Measurements from ENCODE around the gene ZBTB47. TPM values are rescaled to one million over a fixed set of nuclear protein-coding genes. Genes with fewer than 3 reads are reported as not detected.

Gene ZBTB47
- total and polyA plus RNA-seq, 2 experiments from 2014 or later = 0.48 to 2.8 TPM

DNA sequence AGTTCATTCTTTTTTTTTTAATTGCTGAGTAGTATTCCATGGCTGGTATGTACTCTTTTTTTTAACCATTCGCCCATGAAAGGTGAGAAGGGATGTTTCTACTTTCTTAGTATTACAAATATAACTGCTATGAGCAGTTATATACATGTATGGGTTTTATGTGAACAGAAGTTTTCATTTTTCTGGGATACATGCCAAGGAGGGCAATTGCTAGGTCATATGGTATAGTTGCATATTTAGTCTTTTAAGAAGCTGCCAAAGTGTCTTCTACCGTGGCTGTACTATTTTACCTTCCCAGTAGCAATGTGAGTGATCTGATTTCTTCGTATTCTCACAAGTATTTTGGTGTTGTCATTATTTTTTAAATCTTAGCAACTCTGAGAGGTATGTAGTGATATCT lies 20.6 kb downstream of the ZBTB47 start:
- DNase-seq (ENCODE audit: low spot score) (no peak), ATAC-seq (no peak)
- Histone ChIP-seq H3K36me3 (ENCODE audit: insufficient read depth) (no peaks in the 10 kb centered on the region), H3K27me3 (ENCODE audit: insufficient read depth) (no peaks in the 10 kb centered on the region), H3K79me2 (replicated peaks; ENCODE audit: insufficient read depth) (no peaks in the 10 kb centered on the region), H3F3A (replicated peaks; ENCODE audit: low read depth) (no peaks in the 10 kb centered on the region), H3K9me2 (ENCODE audit: insufficient read depth) (0 out of 2 replicates have a peak, but pooled peaks cover 9% of the 10 kb centered on the region), H2AFZ (no peak overlapping the region), H3K4me3 (no peak overlapping the region), H3K4me1 (ENCODE audit: insufficient read depth) (no peaks in the 10 kb centered on the region), H4K20me1 (replicated peaks; ENCODE audit: insufficient read depth) (no peaks in the 10 kb centered on the region), H3K4me2 (no peak overlapping the region), H3K27ac (ENCODE audit: low read depth) (no peak overlapping the region)
- Mint-ChIP-seq H3K4me1 (peaks cover 2% of the 10 kb centered on the region; the same call in 2 of the 3 replicates), H3K9me3 (peaks cover 12% of the 10 kb centered on the region; the same call in 1 of the 3 replicates), H3K36me3 (ENCODE audit: low read depth) (no peaks in the 10 kb centered on the region), H3K27ac (no peak overlapping the region), H3K4me3 (no peak overlapping the region), H3K27me3 (ENCODE audit: insufficient read depth, low read depth, poor library complexity) (no peaks in the 10 kb centered on the region)
- TF ChIP-seq, protein P1, sequence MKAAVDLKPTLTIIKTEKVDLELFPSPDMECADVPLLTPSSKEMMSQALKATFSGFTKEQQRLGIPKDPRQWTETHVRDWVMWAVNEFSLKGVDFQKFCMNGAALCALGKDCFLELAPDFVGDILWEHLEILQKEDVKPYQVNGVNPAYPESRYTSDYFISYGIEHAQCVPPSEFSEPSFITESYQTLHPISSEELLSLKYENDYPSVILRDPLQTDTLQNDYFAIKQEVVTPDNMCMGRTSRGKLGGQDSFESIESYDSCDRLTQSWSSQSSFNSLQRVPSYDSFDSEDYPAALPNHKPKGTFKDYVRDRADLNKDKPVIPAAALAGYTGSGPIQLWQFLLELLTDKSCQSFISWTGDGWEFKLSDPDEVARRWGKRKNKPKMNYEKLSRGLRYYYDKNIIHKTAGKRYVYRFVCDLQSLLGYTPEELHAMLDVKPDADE (IDR thresholded peaks at IDR 0.05) = no peak
- TF ChIP-seq, protein P2, sequence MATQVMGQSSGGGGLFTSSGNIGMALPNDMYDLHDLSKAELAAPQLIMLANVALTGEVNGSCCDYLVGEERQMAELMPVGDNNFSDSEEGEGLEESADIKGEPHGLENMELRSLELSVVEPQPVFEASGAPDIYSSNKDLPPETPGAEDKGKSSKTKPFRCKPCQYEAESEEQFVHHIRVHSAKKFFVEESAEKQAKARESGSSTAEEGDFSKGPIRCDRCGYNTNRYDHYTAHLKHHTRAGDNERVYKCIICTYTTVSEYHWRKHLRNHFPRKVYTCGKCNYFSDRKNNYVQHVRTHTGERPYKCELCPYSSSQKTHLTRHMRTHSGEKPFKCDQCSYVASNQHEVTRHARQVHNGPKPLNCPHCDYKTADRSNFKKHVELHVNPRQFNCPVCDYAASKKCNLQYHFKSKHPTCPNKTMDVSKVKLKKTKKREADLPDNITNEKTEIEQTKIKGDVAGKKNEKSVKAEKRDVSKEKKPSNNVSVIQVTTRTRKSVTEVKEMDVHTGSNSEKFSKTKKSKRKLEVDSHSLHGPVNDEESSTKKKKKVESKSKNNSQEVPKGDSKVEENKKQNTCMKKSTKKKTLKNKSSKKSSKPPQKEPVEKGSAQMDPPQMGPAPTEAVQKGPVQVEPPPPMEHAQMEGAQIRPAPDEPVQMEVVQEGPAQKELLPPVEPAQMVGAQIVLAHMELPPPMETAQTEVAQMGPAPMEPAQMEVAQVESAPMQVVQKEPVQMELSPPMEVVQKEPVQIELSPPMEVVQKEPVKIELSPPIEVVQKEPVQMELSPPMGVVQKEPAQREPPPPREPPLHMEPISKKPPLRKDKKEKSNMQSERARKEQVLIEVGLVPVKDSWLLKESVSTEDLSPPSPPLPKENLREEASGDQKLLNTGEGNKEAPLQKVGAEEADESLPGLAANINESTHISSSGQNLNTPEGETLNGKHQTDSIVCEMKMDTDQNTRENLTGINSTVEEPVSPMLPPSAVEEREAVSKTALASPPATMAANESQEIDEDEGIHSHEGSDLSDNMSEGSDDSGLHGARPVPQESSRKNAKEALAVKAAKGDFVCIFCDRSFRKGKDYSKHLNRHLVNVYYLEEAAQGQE (IDR thresholded peaks at IDR 0.05; ENCODE audit: unreplicated experiment) = no peak
- TF ChIP-seq NANOG (IDR thresholded peaks at IDR 0.05; ENCODE audit: borderline replicate concordance) (no peak), POLR2AphosphoS5 (IDR thresholded peaks at IDR 0.05; ENCODE audit: low read depth) (no peak), EZH2phosphoT487 (IDR thresholded peaks at IDR 0.05; ENCODE audit: unreplicated experiment) (no peak), ZNF114 (CRISPR knock-in tag; IDR thresholded peaks at IDR 0.05) (no peak), ZNF331 (CRISPR knock-in tag; IDR thresholded peaks at IDR 0.05; ENCODE audit: low read depth) (no peak), STAT1 (IDR thresholded peaks at IDR 0.05; ENCODE audit: unreplicated experiment) (no peak), EZH2 (IDR thresholded peaks at IDR 0.05; ENCODE audit: low read depth, unreplicated experiment) (no peak), JUNB (IDR thresholded peaks at IDR 0.05; ENCODE audit: unreplicated experiment) (no peak), CREB1 (CRISPR knock-in tag; IDR thresholded peaks at IDR 0.05; ENCODE audit: low read depth) (no peak)
- TF ChIP-seq, protein P3, sequence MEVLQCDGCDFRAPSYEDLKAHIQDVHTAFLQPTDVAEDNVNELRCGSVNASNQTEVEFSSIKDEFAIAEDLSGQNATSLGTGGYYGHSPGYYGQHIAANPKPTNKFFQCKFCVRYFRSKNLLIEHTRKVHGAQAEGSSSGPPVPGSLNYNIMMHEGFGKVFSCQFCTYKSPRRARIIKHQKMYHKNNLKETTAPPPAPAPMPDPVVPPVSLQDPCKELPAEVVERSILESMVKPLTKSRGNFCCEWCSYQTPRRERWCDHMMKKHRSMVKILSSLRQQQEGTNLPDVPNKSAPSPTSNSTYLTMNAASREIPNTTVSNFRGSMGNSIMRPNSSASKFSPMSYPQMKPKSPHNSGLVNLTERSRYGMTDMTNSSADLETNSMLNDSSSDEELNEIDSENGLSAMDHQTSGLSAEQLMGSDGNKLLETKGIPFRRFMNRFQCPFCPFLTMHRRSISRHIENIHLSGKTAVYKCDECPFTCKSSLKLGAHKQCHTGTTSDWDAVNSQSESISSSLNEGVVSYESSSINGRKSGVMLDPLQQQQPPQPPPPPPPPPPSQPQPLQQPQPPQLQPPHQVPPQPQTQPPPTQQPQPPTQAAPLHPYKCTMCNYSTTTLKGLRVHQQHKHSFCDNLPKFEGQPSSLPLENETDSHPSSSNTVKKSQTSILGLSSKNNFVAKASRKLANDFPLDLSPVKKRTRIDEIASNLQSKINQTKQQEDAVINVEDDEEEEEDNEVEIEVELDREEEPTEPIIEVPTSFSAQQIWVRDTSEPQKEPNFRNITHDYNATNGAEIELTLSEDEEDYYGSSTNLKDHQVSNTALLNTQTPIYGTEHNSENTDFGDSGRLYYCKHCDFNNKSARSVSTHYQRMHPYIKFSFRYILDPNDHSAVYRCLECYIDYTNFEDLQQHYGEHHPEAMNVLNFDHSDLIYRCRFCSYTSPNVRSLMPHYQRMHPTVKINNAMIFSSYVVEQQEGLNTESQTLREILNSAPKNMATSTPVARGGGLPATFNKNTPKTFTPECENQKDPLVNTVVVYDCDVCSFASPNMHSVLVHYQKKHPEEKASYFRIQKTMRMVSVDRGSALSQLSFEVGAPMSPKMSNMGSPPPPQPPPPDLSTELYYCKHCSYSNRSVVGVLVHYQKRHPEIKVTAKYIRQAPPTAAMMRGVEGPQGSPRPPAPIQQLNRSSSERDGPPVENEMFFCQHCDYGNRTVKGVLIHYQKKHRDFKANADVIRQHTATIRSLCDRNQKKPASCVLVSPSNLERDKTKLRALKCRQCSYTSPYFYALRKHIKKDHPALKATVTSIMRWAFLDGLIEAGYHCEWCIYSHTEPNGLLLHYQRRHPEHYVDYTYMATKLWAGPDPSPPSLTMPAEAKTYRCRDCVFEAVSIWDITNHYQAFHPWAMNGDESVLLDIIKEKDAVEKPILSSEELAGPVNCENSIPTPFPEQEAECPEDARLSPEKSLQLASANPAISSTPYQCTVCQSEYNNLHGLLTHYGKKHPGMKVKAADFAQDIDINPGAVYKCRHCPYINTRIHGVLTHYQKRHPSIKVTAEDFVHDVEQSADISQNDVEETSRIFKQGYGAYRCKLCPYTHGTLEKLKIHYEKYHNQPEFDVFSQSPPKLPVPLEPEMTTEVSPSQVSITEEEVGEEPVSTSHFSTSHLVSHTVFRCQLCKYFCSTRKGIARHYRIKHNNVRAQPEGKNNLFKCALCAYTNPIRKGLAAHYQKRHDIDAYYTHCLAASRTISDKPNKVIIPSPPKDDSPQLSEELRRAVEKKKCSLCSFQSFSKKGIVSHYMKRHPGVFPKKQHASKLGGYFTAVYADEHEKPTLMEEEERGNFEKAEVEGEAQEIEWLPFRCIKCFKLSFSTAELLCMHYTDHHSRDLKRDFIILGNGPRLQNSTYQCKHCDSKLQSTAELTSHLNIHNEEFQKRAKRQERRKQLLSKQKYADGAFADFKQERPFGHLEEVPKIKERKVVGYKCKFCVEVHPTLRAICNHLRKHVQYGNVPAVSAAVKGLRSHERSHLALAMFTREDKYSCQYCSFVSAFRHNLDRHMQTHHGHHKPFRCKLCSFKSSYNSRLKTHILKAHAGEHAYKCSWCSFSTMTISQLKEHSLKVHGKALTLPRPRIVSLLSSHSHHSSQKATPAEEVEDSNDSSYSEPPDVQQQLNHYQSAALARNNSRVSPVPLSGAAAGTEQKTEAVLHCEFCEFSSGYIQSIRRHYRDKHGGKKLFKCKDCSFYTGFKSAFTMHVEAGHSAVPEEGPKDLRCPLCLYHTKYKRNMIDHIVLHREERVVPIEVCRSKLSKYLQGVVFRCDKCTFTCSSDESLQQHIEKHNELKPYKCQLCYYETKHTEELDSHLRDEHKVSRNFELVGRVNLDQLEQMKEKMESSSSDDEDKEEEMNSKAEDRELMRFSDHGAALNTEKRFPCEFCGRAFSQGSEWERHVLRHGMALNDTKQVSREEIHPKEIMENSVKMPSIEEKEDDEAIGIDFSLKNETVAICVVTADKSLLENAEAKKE (CRISPR knock-in tag; IDR thresholded peaks at IDR 0.05) = no peak
- TF ChIP-seq, protein P4, sequence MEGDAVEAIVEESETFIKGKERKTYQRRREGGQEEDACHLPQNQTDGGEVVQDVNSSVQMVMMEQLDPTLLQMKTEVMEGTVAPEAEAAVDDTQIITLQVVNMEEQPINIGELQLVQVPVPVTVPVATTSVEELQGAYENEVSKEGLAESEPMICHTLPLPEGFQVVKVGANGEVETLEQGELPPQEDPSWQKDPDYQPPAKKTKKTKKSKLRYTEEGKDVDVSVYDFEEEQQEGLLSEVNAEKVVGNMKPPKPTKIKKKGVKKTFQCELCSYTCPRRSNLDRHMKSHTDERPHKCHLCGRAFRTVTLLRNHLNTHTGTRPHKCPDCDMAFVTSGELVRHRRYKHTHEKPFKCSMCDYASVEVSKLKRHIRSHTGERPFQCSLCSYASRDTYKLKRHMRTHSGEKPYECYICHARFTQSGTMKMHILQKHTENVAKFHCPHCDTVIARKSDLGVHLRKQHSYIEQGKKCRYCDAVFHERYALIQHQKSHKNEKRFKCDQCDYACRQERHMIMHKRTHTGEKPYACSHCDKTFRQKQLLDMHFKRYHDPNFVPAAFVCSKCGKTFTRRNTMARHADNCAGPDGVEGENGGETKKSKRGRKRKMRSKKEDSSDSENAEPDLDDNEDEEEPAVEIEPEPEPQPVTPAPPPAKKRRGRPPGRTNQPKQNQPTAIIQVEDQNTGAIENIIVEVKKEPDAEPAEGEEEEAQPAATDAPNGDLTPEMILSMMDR (conservative IDR thresholded peaks at IDR 0.05; ENCODE audit: low read depth in 2 of 2) = no peak
